B cell (primary cell): ENCODE data around the gene TSPAN32. TPM values are rescaled to one million over a fixed set of nuclear protein-coding genes. Genes with fewer than 3 reads are reported as not detected.

Experiments
- ATAC-seq: fragments of 200-7000 bp; cut with Tn5 transposase; one replicate; pipeline ENCODE4 v1.10.0; 2021; ENCODE audit warnings: low read depth, mild to moderate bottlenecking, moderate number of reproducible peaks, moderate library complexity
- CTCF ChIA-PET: fragments of 350-600 bp; sonication (Branson Sonifier 250); formaldehyde crosslinking; loops from one replicate; lab custom pipeline; 2021; ENCODE audit warnings: antibody characterized with exemption, inconsistent platforms; lab: Charles Lee
- POLR2A ChIA-PET: fragments of 350-600 bp; sonication (Branson Sonifier 250); formaldehyde crosslinking; loops from one replicate; lab custom pipeline; 2021; ENCODE audit warnings: antibody characterized with exemption; lab: Charles Lee
- DNase-seq: peaks from one replicate; pipeline ENCODE4 v3.0.0; 2013
- H2AFZ ChIP-seq: 2 replicates; pipeline ENCODE4 v1.6.1; 2012; ENCODE audit warnings: mild to moderate bottlenecking, low read depth, low read length; ENCODE audit not compliant: insufficient read depth, poor library complexity, severe bottlenecking
- H3K27ac ChIP-seq, 2 donors: 1 replicate in 1 of 2; 2 replicates in 1 of 2; pipeline ENCODE4 v1.5.1; 2012 to 2013; ENCODE audit warnings: low read length in 2 of 2, mild to moderate bottlenecking in 2 of 2, moderate library complexity in 1 of 2
- H3K27me3 ChIP-seq, 4 experiments: fragments of 200-600 bp in 1 of 4; sonication (generic) in 1 of 4; replicated peaks in 1 of 4; 1 replicate in 2 of 4; 2 replicates in 2 of 4; pipeline versions ENCODE4 v1.6.1 to v1.7.0; 2013 to 2016; ENCODE audit warnings: low read length in 3 of 4, mild to moderate bottlenecking in 2 of 4, mixed read lengths in 1 of 4, moderate library complexity in 1 of 4; ENCODE audit not compliant: insufficient read depth in 4 of 4, control insufficient read depth in 3 of 4; ENCODE audit errors: control extremely low read depth in 1 of 4
- H3K36me3 ChIP-seq, 2 experiments: replicated peaks in 1 of 2; 1 replicate in 1 of 2; 2 replicates in 1 of 2; pipeline versions ENCODE4 v1.6.1 to v1.7.1; 2013; ENCODE audit warnings: low read length in 1 of 2; ENCODE audit not compliant: insufficient read depth in 2 of 2, control insufficient read depth in 1 of 2; ENCODE audit errors: control extremely low read depth in 1 of 2, extremely low read depth in 1 of 2
- H3K4me1 ChIP-seq, 2 donors: fragments of 200-600 bp in 1 of 2; sonication (generic) in 1 of 2; 1 replicate in 1 of 2; 2 replicates in 1 of 2; pipeline versions ENCODE4 v1.5.1 to v1.6.1; 2013 to 2017; ENCODE audit warnings: low read length in 2 of 2; ENCODE audit not compliant: control insufficient read depth in 2 of 2, insufficient read depth in 2 of 2
- H3K4me2 ChIP-seq: replicated peaks from 2 replicates; pipeline ENCODE3; 2012; ENCODE audit warnings: mild to moderate bottlenecking, low read depth, low read length; ENCODE audit not compliant: poor library complexity, severe bottlenecking
- H3K4me3 ChIP-seq, 5 experiments: fragments of 200-600 bp in 1 of 5; sonication (generic) in 1 of 5; 1 replicate in 3 of 5; 2 replicates in 2 of 5; pipeline versions ENCODE4 v1.5.1 to v1.7.0; 2011 to 2016; ENCODE audit warnings: low read length in 4 of 5, mild to moderate bottlenecking in 4 of 5, low read depth in 2 of 5, control low read depth in 1 of 5, moderate library complexity in 1 of 5; ENCODE audit not compliant: insufficient read depth in 1 of 5; ENCODE audit errors: control extremely low read depth in 1 of 5, extremely low read depth in 1 of 5
- H3K79me2 ChIP-seq: fragments of 200-600 bp; sonication (generic); one replicate; pipeline ENCODE4 v1.6.0; 2016; ENCODE audit warnings: low read length; ENCODE audit not compliant: control insufficient read depth, insufficient read depth
- H3K9ac ChIP-seq: fragments of 200-600 bp; sonication (generic); 2 replicates; pipeline ENCODE4 v1.6.1; 2017; ENCODE audit warnings: mild to moderate bottlenecking, low read length, moderate library complexity
- H3K9me3 ChIP-seq, 3 donors: one replicate each; pipeline versions ENCODE4 v1.6.1 to v1.7.1; 2013; ENCODE audit warnings: low read length in 2 of 3; ENCODE audit not compliant: control insufficient read depth in 2 of 3, insufficient read depth in 1 of 3; ENCODE audit errors: control extremely low read depth in 1 of 3
- H4K20me1 ChIP-seq: 2 replicates; pipeline ENCODE4 v1.6.0; 2012; ENCODE audit warnings: mild to moderate bottlenecking, low read length; ENCODE audit not compliant: insufficient read depth, control insufficient read depth, poor library complexity, severe bottlenecking
- H3K27ac Mint-ChIP-seq: one replicate; pipeline ENCODE4 v1.8.0; 2021; ENCODE audit warnings: mixed read lengths
- H3K27me3 Mint-ChIP-seq: one replicate; pipeline ENCODE4 v1.8.0; 2021; ENCODE audit warnings: mixed read lengths
- H3K4me1 Mint-ChIP-seq: one replicate; pipeline ENCODE4 v1.8.0; 2021; ENCODE audit warnings: mixed read lengths
- H3K4me3 Mint-ChIP-seq: one replicate; pipeline ENCODE4 v1.8.0; 2021; ENCODE audit warnings: mixed read lengths
- H3K9me3 Mint-ChIP-seq: one replicate; pipeline ENCODE4 v1.8.0; 2022; ENCODE audit warnings: mixed read lengths; ENCODE audit not compliant: insufficient read depth
- EZH2 ChIP-seq: IDR thresholded peaks from 2 replicates; pipeline ENCODE4 v1.6.1; 2012; ENCODE audit warnings: borderline replicate concordance, low read depth, mild to moderate bottlenecking, moderate library complexity, low read length; ENCODE audit not compliant: insufficient read depth, poor library complexity, severe bottlenecking
- WGBS: methylation state at CpG from one replicate; pipeline ENCODE4 v1.1.5; 2013; ENCODE audit warnings: missing lambda C conversion rate; ENCODE audit not compliant: insufficient coverage; 5-methylcytosine and 5-hydroxymethylcytosine counted together
- intact Hi-C: fragments of 100-400 bp; cut with micrococcal nuclease; formaldehyde crosslinking; loops from one replicate; pipeline ENCODE4 v1.10.0; 2022
- polyA plus RNA-seq: library from polyadenylated mRNA; depleted of rRNA; stranded (reverse); fragments of >200 nt; gene quantifications from 2 replicates; pipeline ENCODE4 v1.2.3, GENCODE V29; 2012
- total RNA-seq, 2 donors: library from RNA; stranded (reverse); fragments of 120-200 nt in 1 of 2; gene quantifications; 1 replicate in 1 of 2; 2 replicates in 1 of 2; pipeline versions ENCODE4 v1.2.3 to v1.2.4, GENCODE V29; 2013 to 2022
- TF ChIP-seq, protein P1 (sequence below): fragments of 200-600 bp; IDR thresholded peaks from one replicate; pipeline ENCODE4 v1.8.0; 2022; ENCODE audit warnings: antibody characterized with exemption, mild to moderate bottlenecking

TSPAN32 gene
- total and polyA plus RNA-seq, 2 donors (not counting 1 experiment from before 2014, with no cell fraction given), result 22.2 to 75.9 TPM

DNA sequence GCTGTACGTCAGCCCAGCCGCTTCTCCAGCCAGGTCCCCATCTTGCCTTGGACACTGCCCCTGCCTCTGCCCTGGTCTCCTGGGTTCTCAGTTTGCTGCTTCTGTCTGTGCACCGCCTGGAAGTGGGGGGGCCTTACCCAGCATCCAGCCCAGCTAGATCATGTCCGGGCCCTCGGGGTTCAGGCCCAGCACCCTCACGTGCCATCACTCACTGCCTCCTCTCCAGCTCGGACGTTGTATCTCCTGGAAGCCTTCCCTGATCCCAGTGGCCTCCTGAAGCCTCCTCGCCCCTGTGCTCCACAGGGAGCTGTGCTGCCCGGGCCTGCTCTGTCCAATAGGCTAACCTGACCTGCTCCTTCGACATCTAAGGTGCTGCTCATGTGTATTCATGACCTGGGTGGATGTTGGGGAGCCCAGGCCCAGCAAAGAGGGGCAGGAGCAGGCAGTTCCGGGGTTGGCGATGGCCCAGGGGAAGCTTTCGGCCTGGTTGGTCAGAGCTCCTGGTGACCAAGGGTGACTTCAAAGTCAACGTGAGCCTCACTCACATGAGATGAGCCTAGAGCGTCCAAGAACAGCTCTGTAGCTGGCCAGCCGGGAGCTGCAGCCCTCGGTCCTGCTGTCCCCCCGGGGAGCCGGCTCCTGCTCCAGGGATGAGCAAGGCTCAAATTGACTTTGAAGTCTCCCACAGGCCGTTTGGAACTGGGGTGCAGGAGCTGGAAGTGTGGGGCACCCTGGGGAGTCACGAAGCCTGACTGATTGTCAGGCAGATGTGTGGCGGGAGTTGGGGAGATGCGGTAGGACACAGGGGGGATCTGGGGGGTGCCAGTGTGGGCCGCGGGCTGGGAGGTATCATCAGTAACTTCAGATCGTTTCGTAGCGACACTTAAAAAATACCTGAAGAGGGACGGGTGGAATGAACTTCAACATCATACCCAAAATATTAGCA lies 26.2 kb upstream of the TSPAN32 start:
- Histone ChIP-seq H3K9me3 (peaks cover 1 to 15% (median 4%) of the 10 kb centered on the region in 3 donors), H4K20me1 (no peaks in the 10 kb centered on the region), H3K4me2 (no peak overlapping the region), H3K36me3 (no peaks in the 10 kb centered on the region), H3K79me2 (no peaks in the 10 kb centered on the region), H3K27me3 (peaks cover 0 to 40% (median 7%) of the 10 kb centered on the region in 4 experiments), H2AFZ (no peak overlapping the region), H3K4me3 (no peak overlapping the region), H3K9ac (no peak overlapping the region), H3K4me1 (peaks cover 8 to 9% of the 10 kb centered on the region in 2 donors), H3K27ac (no peak overlapping the region)
- H3K4me1 Mint-ChIP-seq, result peaks cover 6% of the 10 kb centered on the region
- intact Hi-C loops, result no loop called here
- TF ChIP-seq, protein P1, sequence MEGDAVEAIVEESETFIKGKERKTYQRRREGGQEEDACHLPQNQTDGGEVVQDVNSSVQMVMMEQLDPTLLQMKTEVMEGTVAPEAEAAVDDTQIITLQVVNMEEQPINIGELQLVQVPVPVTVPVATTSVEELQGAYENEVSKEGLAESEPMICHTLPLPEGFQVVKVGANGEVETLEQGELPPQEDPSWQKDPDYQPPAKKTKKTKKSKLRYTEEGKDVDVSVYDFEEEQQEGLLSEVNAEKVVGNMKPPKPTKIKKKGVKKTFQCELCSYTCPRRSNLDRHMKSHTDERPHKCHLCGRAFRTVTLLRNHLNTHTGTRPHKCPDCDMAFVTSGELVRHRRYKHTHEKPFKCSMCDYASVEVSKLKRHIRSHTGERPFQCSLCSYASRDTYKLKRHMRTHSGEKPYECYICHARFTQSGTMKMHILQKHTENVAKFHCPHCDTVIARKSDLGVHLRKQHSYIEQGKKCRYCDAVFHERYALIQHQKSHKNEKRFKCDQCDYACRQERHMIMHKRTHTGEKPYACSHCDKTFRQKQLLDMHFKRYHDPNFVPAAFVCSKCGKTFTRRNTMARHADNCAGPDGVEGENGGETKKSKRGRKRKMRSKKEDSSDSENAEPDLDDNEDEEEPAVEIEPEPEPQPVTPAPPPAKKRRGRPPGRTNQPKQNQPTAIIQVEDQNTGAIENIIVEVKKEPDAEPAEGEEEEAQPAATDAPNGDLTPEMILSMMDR, result no peak
- TF ChIP-seq EZH2, result no peak
- ATAC-seq (no peak), DNase-seq (no peak)
- ChIA-PET CTCF (interaction anchor here (0.9 to 1.2 kb wide), 2 partner anchors 23 to 145 kb away, joined by 3 read pairs; no protein-coding TSS in a partner anchor), POLR2A (no interaction called here)
- no peak overlapping the region for H3K4me3 Mint-ChIP-seq
- 90% methylated on average over 25 of the region's 30 CpGs for WGBS
- H3K9me3 Mint-ChIP-seq, result peaks cover 7% of the 10 kb centered on the region
- H3K27ac Mint-ChIP-seq, result no peak overlapping the region
- H3K27me3 Mint-ChIP-seq, result peaks cover 11% of the 10 kb centered on the region
